Measurements from ENCODE around the gene ZNF627. TPM values are rescaled to one million over a fixed set of nuclear protein-coding genes. Genes with fewer than 3 reads are reported as not detected.

The ZNF627 gene
- total RNA-seq, 1 experiment from 2014 or later, result 9.0 TPM

DNA sequence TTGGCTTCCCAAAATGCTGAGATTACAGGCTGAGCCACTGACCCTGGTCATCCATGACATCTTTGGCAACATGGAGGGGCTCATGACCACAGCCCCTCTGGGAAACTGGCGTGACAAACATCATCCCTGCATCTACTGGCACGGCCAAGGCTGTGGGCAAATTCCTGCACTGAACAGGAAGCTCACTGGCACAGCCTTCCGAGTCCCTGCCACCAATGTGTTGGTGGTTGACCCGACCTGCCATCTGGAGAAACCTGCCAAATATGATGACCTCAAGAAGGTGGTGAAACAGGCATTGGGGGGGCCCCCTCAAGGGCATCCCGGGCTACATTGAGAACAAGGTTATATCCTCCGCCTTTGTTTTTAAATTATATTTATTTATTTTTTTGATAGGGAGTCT, 11.0 kb upstream of the ZNF627 start:
- no peak overlapping the region for H3K27ac Mint-ChIP-seq (ENCODE audit: unreplicated experiment)
- no peaks in the 10 kb centered on the region for H3K9me3 Mint-ChIP-seq (ENCODE audit: unreplicated experiment)
- TF ChIP-seq, protein P1, sequence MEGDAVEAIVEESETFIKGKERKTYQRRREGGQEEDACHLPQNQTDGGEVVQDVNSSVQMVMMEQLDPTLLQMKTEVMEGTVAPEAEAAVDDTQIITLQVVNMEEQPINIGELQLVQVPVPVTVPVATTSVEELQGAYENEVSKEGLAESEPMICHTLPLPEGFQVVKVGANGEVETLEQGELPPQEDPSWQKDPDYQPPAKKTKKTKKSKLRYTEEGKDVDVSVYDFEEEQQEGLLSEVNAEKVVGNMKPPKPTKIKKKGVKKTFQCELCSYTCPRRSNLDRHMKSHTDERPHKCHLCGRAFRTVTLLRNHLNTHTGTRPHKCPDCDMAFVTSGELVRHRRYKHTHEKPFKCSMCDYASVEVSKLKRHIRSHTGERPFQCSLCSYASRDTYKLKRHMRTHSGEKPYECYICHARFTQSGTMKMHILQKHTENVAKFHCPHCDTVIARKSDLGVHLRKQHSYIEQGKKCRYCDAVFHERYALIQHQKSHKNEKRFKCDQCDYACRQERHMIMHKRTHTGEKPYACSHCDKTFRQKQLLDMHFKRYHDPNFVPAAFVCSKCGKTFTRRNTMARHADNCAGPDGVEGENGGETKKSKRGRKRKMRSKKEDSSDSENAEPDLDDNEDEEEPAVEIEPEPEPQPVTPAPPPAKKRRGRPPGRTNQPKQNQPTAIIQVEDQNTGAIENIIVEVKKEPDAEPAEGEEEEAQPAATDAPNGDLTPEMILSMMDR (IDR thresholded peaks at IDR 0.05; ENCODE audit: insufficient read depth in 1 of 2, low read depth in 1 of 2, low read length in 1 of 2, severe bottlenecking in 1 of 2, unreplicated experiment in 1 of 2), result no peak
- H3K4me3 Mint-ChIP-seq (ENCODE audit: unreplicated experiment), result no peak overlapping the region
- no peak for DNase-seq
- BruUV-seq (replicated peaks), result no TSS peak
- Histone ChIP-seq H3K27me3 (replicated peaks; ENCODE audit: control insufficient read depth, insufficient read depth, low read length) (no peaks in the 10 kb centered on the region), H3K36me3 (ENCODE audit: control insufficient read depth, insufficient read depth, low read length) (no peaks in the 10 kb centered on the region), H3K4me1 (peaks cover 6% of the 10 kb centered on the region), H3K4me3 (ENCODE audit: low read depth, low read length) (no peak overlapping the region), H3K9me3 (no peaks in the 10 kb centered on the region)
- no peaks in the 10 kb centered on the region for H3K36me3 Mint-ChIP-seq (ENCODE audit: insufficient read depth, unreplicated experiment)
- peaks cover 11% of the 10 kb centered on the region for H3K4me1 Mint-ChIP-seq (ENCODE audit: low read depth, unreplicated experiment)
- ChIA-PET CTCF (no interaction called here), POLR2A (interaction anchor here (0.5 kb wide), 1 partner anchor 53 kb away, joined by 6 read pairs; no protein-coding TSS in a partner anchor)
- intact Hi-C loops (cut with micrococcal nuclease; ENCODE audit: unreplicated experiment), result loop anchor here (2.0 kb wide), 1 partner anchor 50 kb away; no protein-coding TSS in a partner anchor
- H3K27me3 Mint-ChIP-seq (ENCODE audit: insufficient read depth, unreplicated experiment), result peaks cover 3% of the 10 kb centered on the region

DNA sequence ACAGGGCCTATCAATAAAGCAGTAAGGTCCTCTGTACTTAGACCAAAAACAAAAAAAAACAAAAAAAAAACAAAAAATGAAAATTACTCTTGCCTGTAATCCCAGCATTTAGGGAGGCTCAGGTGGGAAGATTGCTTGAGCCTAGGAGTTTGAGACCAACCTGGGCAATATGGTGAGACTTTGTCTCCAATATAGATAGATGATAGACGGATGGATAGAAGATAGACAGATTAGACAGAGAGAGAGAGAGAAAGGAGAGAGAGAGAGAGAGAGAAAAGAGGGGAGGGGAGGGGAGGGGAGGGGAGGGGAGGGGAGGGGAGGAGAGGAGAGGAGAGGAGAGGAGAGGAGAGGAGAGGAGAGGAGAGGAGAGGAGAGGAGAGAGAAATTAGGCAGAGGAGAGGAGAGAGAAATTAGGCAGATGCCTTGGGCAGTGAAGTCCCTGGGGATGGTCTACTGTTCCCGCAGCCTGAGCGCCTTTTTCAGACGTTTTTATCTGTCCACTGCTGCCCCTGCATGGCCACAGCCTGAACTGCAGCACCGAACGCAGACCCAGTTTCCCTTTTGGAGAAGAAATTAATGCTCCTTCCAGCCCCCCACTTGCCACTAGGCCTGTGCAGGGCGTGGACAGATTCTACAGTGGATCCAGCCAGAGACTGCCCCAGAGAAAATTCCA, 9.8 kb upstream of the ZNF627 start:
- no peaks in the 10 kb centered on the region for H3K9me3 Mint-ChIP-seq (ENCODE audit: unreplicated experiment)
- DNase-seq, result peak; percentile 69 to 81
- peaks cover 6% of the 10 kb centered on the region for H3K4me1 ChIP-seq
- peaks cover 3% of the 10 kb centered on the region for H3K27me3 Mint-ChIP-seq (ENCODE audit: insufficient read depth, unreplicated experiment)
- no peaks in the 10 kb centered on the region for H3K9me3 ChIP-seq
- TF ChIP-seq, protein P1 (IDR thresholded peaks at IDR 0.05; ENCODE audit: insufficient read depth in 1 of 2, low read depth in 1 of 2, low read length in 1 of 2, severe bottlenecking in 1 of 2, unreplicated experiment in 1 of 2), result peak; percentile 90
- H3K4me3 Mint-ChIP-seq (ENCODE audit: unreplicated experiment), result no peak overlapping the region
- intact Hi-C loops (cut with micrococcal nuclease; ENCODE audit: unreplicated experiment), result loop anchor here (1.0 to 2.0 kb wide), 3 partner anchors 27 to 91 kb away; no protein-coding TSS in a partner anchor
- no TSS peak for BruUV-seq (replicated peaks)
- no peak overlapping the region for H3K27ac Mint-ChIP-seq (ENCODE audit: unreplicated experiment)
- H3K36me3 ChIP-seq (ENCODE audit: control insufficient read depth, insufficient read depth, low read length), result no peaks in the 10 kb centered on the region
- H3K36me3 Mint-ChIP-seq (ENCODE audit: insufficient read depth, unreplicated experiment), result no peaks in the 10 kb centered on the region
- ChIA-PET CTCF (no interaction called here), POLR2A (no interaction called here)
- peaks cover 11% of the 10 kb centered on the region for H3K4me1 Mint-ChIP-seq (ENCODE audit: low read depth, unreplicated experiment)
- H3K27me3 ChIP-seq (replicated peaks; ENCODE audit: control insufficient read depth, insufficient read depth, low read length), result no peaks in the 10 kb centered on the region
- no peak overlapping the region for H3K4me3 ChIP-seq (ENCODE audit: low read depth, low read length)

- Histone ChIP-seq H3K9me3 (no peaks in the 10 kb centered on the region), H3K4me1 (peaks cover 6% of the 10 kb centered on the region), H3K36me3 (ENCODE audit: control insufficient read depth, insufficient read depth, low read length) (no peaks in the 10 kb centered on the region), H3K4me3 (ENCODE audit: low read depth, low read length) (no peak overlapping the region), H3K27me3 (replicated peaks; ENCODE audit: control insufficient read depth, insufficient read depth, low read length) (no peaks in the 10 kb centered on the region)
- Mint-ChIP-seq H3K27ac (ENCODE audit: unreplicated experiment) (no peak overlapping the region), H3K27me3 (ENCODE audit: insufficient read depth, unreplicated experiment) (peaks cover 3% of the 10 kb centered on the region), H3K9me3 (ENCODE audit: unreplicated experiment) (no peaks in the 10 kb centered on the region), H3K4me3 (ENCODE audit: unreplicated experiment) (no peak overlapping the region), H3K4me1 (ENCODE audit: low read depth, unreplicated experiment) (peaks cover 11% of the 10 kb centered on the region), H3K36me3 (ENCODE audit: insufficient read depth, unreplicated experiment) (no peaks in the 10 kb centered on the region)
- POLR2A ChIA-PET, result no interaction called here
- CTCF ChIA-PET, result interaction anchor here (0.6 kb wide), 1 partner anchor 15 kb away, joined by 4 read pairs; no protein-coding TSS in a partner anchor
- no TSS peak for BruUV-seq (replicated peaks)
- no peak for DNase-seq
- intact Hi-C loops (cut with micrococcal nuclease; ENCODE audit: unreplicated experiment), result loop anchor here (1.0 to 2.0 kb wide), 3 partner anchors 28 to 92 kb away; no protein-coding TSS in a partner anchor
- TF ChIP-seq, protein P1 (IDR thresholded peaks at IDR 0.05; ENCODE audit: insufficient read depth in 1 of 2, low read depth in 1 of 2, low read length in 1 of 2, severe bottlenecking in 1 of 2, unreplicated experiment in 1 of 2), result no peak
These were observed 9.2 kb upstream of the ZNF627 start for GRCh38 chr19:11587975-11588631.
